ENCODE results near the gene VAV2.

- TF ChIP-seq CTCF (conservative IDR thresholded peaks at IDR 0.05) (no peak), ZFX (IDR thresholded peaks at IDR 0.05) (no peak)
These were observed 167.9 kb downstream of the VAV2 start for GRCh38 chr9:133824106-133824801.

Data from C4-2B (cell line).